GM18526 (cell line): ENCODE results near the gene ZNF324B.
A peak's percentile ranks its signal among the peaks of the same experiment; 100 is the strongest.

Experiments used
- POLR2A ChIP-seq: IDR thresholded peaks from 3 replicates; pipeline ENCODE4 v1.6.1; 2011; ENCODE audit not compliant: insufficient read length; ENCODE audit errors: extremely low read depth

Gene ZNF324B

DNA sequence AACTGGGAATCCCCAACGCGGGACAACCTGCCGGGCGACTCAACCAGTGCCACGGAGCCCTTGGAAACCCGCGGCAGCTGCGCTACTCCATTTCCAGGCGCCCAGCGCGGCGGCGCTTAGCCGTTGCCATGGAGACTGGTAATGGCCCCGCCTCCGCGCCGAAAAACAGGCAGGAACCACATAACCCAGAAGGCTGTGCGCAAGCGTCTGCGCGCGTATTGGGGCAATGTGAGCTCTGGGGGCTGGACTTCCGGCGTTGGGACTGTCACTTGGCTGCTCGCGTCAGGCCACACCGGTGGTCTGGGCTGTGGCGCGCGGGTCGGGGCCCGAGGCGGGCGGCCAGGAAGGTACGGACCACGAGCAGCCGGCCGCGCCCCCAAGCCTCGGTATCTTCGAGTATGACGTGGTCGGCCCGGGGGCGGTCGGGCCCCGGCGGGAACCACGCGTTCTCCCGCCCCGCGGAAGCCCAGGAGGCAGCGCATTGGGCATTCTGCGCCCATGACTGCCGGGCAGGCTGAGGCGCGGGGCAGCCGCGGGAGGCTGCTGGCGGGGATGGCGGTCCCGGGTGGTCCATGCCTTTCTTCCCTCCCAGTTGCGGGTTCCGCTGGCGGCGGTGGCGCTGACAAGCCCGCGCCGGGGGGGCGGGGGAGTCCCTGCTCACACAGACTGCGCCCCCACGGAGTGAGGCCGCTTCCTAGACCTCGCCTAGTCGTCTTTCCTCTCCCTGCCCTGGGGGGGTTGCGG, at the start of gene ZNF324B:
TSS of gene ZNF324B (plus strand) at position 265 of the 744 bp plus-strand sequence. CDS start 2,080 bp downstream, outside the sequence.
- TF ChIP-seq POLR2A: peak; percentile 65

GRCh38 chr19:58401840-58402421, 49.5 kb upstream of the ZNF324B start:
- no peak for TF ChIP-seq POLR2A

- no peak for TF ChIP-seq POLR2A
Observed at GRCh38 chr19:58406818-58407657, 44.4 kb upstream of the ZNF324B start.

DNA sequence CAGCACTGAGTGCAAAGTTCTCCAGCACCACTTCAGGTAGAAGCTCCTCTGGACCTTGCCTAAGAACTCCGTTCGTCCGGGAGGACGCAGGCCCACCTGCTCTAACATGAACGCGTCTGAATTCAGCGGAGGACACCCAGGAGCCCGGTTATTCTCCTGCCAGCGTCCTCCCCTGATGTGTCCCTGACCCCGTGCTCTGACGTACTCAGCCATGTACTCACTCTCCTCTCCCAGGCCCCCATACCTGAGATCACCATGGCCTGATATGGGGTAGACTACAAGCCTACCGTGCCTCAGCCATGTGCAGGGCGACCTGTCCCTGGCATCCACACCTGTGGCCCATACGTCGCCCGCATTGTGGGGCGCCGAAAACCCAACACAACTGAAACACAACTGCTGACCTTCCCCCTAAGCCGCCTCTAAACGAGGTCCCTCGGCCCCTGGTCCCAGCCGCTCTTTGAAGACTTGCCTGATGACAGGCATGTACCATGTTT, 43.7 kb upstream of the ZNF324B start:
- no peak for TF ChIP-seq POLR2A

- TF ChIP-seq POLR2A: peak; percentile 85
Observed at GRCh38 chr19:58408152-58409009, 43.0 kb upstream of the ZNF324B start, which contains the start of gene ZNF584. Gene ZNF584, plus strand, starts transcription at chr19:58408649. Its CDS starts 499 bp downstream, at chr19:58409148.

- no peak for TF ChIP-seq POLR2A
Observed at GRCh38 chr19:58409010-58409790, 42.2 kb upstream of the ZNF324B start.

DNA sequence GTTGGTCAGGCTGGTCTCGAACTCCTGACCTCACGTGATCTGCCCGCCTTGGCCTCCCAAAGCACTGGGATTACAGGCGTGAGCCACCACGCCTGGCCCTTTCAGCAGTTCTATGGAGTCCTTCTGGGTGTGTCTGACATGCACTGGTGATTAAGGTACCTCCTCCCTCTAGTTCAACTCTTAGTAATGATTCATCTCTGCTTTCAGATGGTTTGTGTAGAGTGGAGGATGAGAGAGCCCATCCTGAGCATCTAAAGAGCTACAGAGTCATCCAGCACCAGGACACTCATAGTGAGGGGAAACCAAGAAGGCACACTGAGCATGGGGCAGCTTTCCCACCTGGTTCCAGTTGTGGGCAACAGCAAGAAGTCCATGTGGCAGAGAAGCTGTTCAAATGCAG, 34.8 kb upstream of the ZNF324B start:
- no peak for TF ChIP-seq POLR2A

GRCh38 chr19:58417071-58417470, 34.4 kb upstream of the ZNF324B start:
- no peak for TF ChIP-seq POLR2A

- no peak for TF ChIP-seq POLR2A
Observed at GRCh38 chr19:58428617-58429016, 22.8 kb upstream of the ZNF324B start.

DNA sequence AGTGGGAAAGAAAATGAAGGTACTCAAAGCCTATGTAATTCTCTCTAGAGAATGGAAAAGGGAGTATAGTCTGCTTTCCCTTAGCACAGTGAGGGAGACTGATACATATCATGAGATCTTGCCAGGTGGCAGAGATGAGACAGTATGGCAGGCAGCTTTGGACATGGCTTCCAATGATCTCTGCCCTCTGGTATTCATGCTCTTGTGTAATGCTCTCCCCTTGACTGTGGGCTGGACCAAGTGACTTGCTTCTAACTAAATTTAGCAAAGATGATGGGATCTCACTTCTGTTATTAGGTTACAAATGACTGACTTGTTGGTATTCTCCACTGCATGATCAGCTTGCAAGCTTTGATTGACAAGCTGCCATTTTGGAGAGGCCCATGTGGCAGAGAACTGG, 21.7 kb upstream of the ZNF324B start:
- no peak for TF ChIP-seq POLR2A

- no peak for TF ChIP-seq POLR2A
Observed at GRCh38 chr19:58434217-58434616, 17.2 kb upstream of the ZNF324B start.

GRCh38 chr19:58439576-58440554, 11.6 kb upstream of the ZNF324B start, which contains the start of gene ZNF132:
Gene ZNF132, minus strand, starts transcription at chr19:58440153. Its CDS starts 332 bp downstream, at chr19:58439821.
- TF ChIP-seq POLR2A: peak; percentile 62

DNA sequence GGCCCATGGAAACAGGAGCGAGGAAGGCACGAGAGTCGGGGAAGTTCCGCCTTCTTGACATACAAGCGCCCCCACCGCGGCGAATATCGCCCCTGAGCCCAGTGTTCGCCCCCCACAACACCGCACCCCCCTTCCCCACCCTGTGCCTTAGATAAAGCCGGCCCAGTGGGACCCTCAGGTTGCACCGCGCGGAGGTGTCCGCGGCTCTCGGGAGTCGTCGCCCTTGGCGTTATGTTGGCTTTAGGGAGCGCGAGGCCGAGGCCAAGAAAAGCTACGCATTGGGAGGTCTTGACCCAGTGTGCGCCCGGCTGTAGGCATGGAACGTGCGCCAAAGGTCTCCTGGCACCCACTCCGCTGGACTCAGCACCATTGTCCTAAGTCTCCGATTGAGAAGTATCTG, 10.9 kb upstream of the ZNF324B start:
- TF ChIP-seq POLR2A: no peak
